ENCODE results near the gene RBM33.

Gene RBM33

GRCh38 chr7:155631155-155631554 is 13.3 kb upstream of the RBM33 start:
- DNase-seq = no peak

GRCh38 chr7:155635817-155636216 is 8.6 kb upstream of the RBM33 start:
- no peak for DNase-seq

- no peak for DNase-seq
These were observed 7.3 kb upstream of the RBM33 start for GRCh38 chr7:155637155-155637554.

- no peak for DNase-seq
These were observed 6.1 kb upstream of the RBM33 start for GRCh38 chr7:155638366-155638765.

GRCh38 chr7:155639958-155640520 is 4.4 kb upstream of the RBM33 start:
- DNase-seq = no peak

- no peak for DNase-seq
These were observed 3.8 kb upstream of the RBM33 start for GRCh38 chr7:155640629-155641028.

GRCh38 chr7:155643804-155644177 is 670 bp upstream of the RBM33 start:
- DNase-seq = no peak

- DNase-seq = no peak
These were observed 579 bp downstream of the RBM33 start for GRCh38 chr7:155644971-155645509.

GRCh38 chr7:155645662-155646061 is 1.2 kb downstream of the RBM33 start:
- no peak for DNase-seq

- no peak for DNase-seq
These were observed 2.2 kb downstream of the RBM33 start for GRCh38 chr7:155646669-155647068.

GRCh38 chr7:155647302-155647701 is 2.8 kb downstream of the RBM33 start:
- DNase-seq = no peak

- no peak for DNase-seq
These were observed 3.3 kb downstream of the RBM33 start for GRCh38 chr7:155647734-155648133.

- no peak for DNase-seq
These were observed 4.4 kb downstream of the RBM33 start for GRCh38 chr7:155648752-155649339.

- no peak for DNase-seq
These were observed 5.1 kb downstream of the RBM33 start for GRCh38 chr7:155649588-155649987.

- DNase-seq = no peak
These were observed 8.0 kb downstream of the RBM33 start for GRCh38 chr7:155652156-155653114.

GRCh38 chr7:155653803-155654202 is 9.3 kb downstream of the RBM33 start:
- no peak for DNase-seq

GRCh38 chr7:155656891-155657290 is 12.4 kb downstream of the RBM33 start:
- no peak for DNase-seq

GRCh38 chr7:155660059-155660757 is 15.7 kb downstream of the RBM33 start:
- DNase-seq = no peak

GRCh38 chr7:155660758-155661093 is 16.3 kb downstream of the RBM33 start:
- no peak for DNase-seq

GRCh38 chr7:155662343-155663043 is 18.0 kb downstream of the RBM33 start:
- DNase-seq = no peak

- no peak for DNase-seq
These were observed 19.5 kb downstream of the RBM33 start for GRCh38 chr7:155663937-155664336.
